Tibial nerve (tissue), 4 donors: ENCODE results near the gene DNAAF3.

Source experiments
- EP300 ChIP-seq, 2 donors: sonication (generic); formaldehyde crosslinking; IDR thresholded peaks; one replicate each; pipeline ENCODE4 v1.6.1; 2017; ENCODE audit warnings: antibody characterized with exemption in 2 of 2, mild to moderate bottlenecking in 1 of 2
- POLR2A ChIP-seq, 2 donors: fragments of 450-650 bp; IDR thresholded peaks; one replicate each; pipeline ENCODE4 v1.6.1; 2017; ENCODE audit warnings: antibody characterized with exemption in 2 of 2, mild to moderate bottlenecking in 2 of 2, moderate library complexity in 2 of 2
- TF ChIP-seq, protein P1 (sequence below), 5 experiments: fragments of 200-600 bp in 3 of 5; fragments of 450-650 bp in 2 of 5; sonication (generic) in 3 of 5; IDR thresholded peaks; one replicate each; pipeline ENCODE4 v1.5.1; 2016 to 2019; ENCODE audit warnings: antibody characterized with exemption in 5 of 5, mild to moderate bottlenecking in 3 of 5, moderate library complexity in 2 of 5

DNA sequence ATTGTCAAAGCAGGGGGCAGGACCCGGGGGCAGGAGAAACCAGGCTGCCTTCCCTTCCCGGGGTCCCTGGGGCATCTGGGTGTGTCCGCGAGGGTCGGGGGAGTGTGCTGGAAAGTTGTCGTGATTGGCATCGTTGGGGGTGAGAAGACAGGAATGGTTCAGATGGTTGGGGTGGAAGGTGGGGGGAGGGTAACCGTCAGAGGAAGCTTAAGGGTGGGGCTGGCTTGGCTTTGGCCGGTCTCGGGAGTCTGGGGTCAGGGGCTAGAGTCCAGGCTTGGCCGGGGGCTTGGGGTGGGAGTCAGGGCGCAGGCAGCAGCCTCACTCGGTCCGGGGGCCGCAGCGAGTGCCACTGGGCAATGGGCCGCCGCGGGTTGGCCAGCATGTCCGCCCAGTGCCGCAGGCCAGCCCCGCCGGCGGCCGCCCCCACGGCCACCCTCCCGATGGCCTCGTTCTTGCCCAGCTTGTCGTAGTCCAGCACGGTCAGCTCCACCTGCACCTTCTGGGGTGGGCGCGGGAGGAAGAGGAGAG is 6.8 kb upstream of the DNAAF3 start:
- TF ChIP-seq, protein P1, sequence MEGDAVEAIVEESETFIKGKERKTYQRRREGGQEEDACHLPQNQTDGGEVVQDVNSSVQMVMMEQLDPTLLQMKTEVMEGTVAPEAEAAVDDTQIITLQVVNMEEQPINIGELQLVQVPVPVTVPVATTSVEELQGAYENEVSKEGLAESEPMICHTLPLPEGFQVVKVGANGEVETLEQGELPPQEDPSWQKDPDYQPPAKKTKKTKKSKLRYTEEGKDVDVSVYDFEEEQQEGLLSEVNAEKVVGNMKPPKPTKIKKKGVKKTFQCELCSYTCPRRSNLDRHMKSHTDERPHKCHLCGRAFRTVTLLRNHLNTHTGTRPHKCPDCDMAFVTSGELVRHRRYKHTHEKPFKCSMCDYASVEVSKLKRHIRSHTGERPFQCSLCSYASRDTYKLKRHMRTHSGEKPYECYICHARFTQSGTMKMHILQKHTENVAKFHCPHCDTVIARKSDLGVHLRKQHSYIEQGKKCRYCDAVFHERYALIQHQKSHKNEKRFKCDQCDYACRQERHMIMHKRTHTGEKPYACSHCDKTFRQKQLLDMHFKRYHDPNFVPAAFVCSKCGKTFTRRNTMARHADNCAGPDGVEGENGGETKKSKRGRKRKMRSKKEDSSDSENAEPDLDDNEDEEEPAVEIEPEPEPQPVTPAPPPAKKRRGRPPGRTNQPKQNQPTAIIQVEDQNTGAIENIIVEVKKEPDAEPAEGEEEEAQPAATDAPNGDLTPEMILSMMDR (IDR thresholded peaks at IDR 0.05), result no peak
- TF ChIP-seq EP300 (IDR thresholded peaks at IDR 0.05) (no peak), POLR2A (IDR thresholded peaks at IDR 0.05) (no peak)
